GM12891 (cell line): ENCODE data around the gene MELTF.

Experiments used
- DNase-seq: peaks from one replicate; pipeline ENCODE4 v3.0.0; 2011; ENCODE audit warnings: low spot score; ENCODE audit not compliant: insufficient read length
- FAIRE-seq: peaks from 2 replicates; lab custom pipeline; 2011; peaks lifted over from hg19 to GRCh38; lab: Jason Lieb, UNC
- PAX5 ChIP-seq: IDR thresholded peaks from 2 replicates; pipeline ENCODE4 v1.6.1; 2011; ENCODE audit warnings: low read length, moderate library complexity, mild to moderate bottlenecking; ENCODE audit not compliant: insufficient read depth, severe bottlenecking
- POLR2A ChIP-seq: IDR thresholded peaks from 2 replicates; pipeline ENCODE4 v1.6.1; 2011; ENCODE audit warnings: low read depth, low read length, control low read depth
- POLR2AphosphoS5 ChIP-seq: IDR thresholded peaks from 2 replicates; pipeline ENCODE4 v1.6.1; 2011; ENCODE audit warnings: low read depth, low read length, control low read depth
- POU2F2 ChIP-seq: IDR thresholded peaks from 2 replicates; pipeline ENCODE4 v1.6.1; 2011; ENCODE audit warnings: low read depth, mild to moderate bottlenecking, control low read depth, low read length, moderate library complexity
- SPI1 ChIP-seq: IDR thresholded peaks from 2 replicates; pipeline ENCODE4 v1.6.1; 2011; ENCODE audit warnings: low read depth, low read length, control low read depth
- TAF1 ChIP-seq: IDR thresholded peaks from 2 replicates; pipeline ENCODE4 v1.6.1; 2011; ENCODE audit warnings: low read depth, low read length, control low read depth

Gene MELTF

DNA sequence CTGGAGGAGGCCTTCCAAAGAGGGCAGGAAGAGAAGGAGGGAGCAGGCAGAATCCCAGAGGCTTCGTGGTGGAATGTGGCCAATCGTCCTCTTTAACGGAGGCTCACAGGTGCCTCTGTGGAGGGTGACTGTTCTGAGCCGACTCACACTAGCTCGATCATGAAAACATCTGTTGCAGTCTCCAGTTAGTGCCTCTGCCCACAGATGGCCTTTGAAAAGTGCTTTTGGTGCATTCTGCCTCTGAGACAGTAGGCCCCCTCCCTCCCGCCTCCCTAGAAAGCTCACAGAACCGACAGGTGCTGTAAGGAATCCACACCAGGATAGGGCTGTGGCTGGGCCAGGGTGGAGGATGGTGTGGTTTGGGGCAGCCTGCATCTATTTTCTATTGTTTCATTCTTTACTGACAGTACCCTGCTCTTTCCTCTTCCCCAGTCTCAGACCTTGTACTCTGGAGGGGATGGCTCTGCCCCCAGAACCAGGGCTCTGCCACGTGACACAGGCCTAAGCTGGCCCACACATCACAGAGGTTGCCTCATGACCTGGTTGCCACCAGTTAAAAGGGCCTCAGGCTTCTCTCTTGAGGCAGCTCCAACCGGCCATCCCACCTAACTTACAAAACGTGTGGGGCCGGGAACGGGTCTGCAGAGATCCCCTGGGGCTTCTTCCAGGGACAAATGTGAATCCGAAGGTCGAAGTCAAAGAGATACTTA lies 33.8 kb downstream of the MELTF start:
- FAIRE-seq (no peak), DNase-seq (no peak)
- TF ChIP-seq PAX5 (no peak), POLR2A (no peak)

DNA sequence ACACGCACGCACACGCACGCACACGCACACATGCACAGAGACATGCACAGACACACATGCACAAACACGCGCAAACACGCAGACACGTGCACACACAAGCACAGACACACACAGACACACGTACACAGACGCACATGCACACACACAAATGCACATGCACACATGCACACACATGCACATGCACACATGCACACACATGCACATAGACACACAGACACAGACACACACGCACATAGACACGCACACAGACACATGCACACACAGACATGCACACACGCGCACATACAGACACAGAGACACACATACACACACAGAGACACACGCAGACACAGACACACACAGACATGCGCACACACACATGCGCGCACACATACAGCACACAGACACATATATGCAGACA lies 34.6 kb downstream of the MELTF start:
- peak; percentile 56; the same call in 1 of the 2 replicates for TF ChIP-seq POLR2AphosphoS5
- TF ChIP-seq TAF1 = no peak
- TF ChIP-seq SPI1 = no peak
- no peak for TF ChIP-seq PAX5
- TF ChIP-seq POLR2A = no peak
- TF ChIP-seq POU2F2 = peak; percentile 64; the same call in 1 of the 2 replicates
- FAIRE-seq = peak; percentile 90
- DNase-seq = no peak

DNA sequence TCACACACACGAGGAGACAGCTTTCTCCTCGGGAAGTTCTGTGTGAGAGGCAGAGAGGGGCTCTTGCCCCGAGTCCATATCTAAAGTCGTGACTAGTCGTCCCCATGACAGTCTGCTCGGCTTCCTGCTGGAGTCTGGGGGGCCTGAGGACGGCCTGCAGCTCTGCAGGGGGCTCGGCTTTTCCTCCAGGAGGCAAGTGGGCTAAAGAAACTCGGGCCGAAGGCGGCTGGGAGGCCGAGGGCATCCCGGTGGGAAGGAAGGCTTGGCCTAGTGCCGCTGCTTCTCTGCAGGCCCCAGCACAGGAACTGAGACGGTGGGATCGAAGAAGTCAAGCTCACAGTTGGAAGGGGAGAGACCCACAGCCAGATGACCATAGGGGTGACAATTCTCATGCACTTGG lies 35.6 kb downstream of the MELTF start:
- DNase-seq (no peak), FAIRE-seq (no peak)
- TF ChIP-seq POLR2A (no peak), POLR2AphosphoS5 (no peak), PAX5 (no peak), POU2F2 (no peak), TAF1 (no peak), SPI1 (no peak)

DNA sequence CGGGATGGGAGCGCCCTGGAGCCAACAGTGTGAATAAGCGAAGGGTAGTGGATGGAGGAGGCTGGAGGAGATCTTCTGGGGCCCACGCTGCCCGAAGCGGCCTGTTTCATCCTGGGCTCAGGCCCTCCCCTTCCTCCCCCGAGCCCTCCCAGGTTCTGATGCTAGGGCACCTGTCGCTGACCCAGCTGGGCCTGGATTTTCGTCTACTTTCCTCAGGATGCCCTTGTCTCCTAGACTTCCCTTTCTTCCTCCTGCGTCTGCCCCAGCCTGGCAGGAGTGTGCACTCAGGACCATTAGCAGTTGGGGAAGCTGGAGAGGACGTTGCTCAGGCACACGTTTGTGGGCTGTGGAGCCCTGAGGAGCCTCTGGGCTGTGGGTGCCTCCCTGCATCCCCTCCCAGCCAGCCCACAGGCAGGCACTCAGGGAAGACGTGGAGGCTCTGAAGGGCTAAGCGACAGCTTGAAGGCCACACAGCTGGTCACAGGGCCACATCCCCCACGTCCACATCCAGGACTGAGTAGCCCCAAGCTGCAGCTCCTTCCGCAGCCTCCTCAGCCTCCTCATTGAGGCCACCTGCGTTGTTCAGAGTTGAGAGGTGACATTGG lies 37.1 kb downstream of the MELTF start:
- DNase-seq (no peak), FAIRE-seq (no peak)
- TF ChIP-seq PAX5 (no peak), POLR2AphosphoS5 (no peak)

DNA sequence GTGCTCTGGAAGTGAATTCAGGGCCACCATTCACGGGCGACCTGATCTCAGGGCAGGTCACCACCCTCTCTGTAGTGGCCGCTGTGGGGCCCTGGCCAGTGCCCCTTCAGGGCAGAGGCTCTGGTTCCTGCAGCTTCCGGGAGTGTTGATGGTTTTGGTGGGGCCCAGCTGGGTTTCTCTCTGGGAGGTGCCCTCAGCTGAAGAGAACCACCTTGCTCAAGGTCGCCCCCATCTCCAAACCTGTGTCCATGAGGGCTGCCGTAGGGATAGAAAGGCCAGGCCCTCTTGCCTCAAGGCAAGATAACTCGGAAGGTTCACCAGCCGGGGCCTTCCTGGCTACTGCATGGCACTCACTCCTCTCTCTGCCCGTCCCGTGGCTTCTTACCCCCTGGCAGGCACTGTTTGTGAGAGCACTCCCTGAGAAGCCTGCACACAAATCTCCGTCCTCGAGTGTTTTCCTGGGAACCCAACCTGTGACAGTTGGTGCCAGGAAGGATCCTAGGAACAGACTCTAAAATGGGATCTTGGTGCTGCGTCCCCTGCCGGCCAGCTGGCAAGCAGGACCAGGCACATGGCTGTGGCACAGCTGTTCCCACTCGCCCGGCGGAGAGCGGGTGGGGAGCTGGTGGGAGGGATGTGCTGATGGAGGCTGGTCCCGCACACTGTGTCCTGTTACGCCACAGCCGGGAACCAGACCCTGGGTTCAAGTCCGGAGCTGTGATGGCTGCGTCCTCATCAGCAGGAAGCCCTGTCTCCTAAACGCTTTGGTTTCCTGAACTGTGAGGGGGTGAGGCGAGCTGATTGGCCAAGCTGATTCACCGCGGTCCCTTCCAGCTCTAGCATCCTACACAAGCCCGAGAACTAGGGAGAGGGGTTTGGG lies 37.8 kb downstream of the MELTF start:
- no peak for FAIRE-seq
- TF ChIP-seq SPI1 = no peak
- TF ChIP-seq PAX5 = no peak
- no peak for TF ChIP-seq TAF1
- no peak for TF ChIP-seq POU2F2
- TF ChIP-seq POLR2A = no peak
- no peak for TF ChIP-seq POLR2AphosphoS5
- DNase-seq = no peak

DNA sequence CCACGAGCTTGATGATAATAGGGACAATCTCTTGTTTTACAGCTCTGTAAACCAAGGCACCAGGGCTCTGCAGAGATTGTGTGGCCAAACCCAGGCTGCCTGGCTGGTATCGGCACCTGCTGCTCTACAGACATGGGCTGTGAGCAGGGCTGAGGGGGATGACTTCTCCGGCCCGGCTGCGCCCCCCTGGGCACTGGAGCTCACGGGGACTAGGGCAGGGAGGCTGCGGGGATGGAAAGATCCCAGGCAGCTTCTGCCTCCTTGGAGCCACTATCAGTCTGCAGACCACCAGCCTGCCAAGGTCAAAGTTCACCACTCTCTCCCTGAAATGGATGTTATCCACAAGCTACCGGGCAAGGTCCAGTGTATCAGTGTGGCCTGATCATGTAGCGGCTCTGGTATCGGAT lies 39.0 kb downstream of the MELTF start:
- FAIRE-seq = no peak
- no peak for TF ChIP-seq SPI1
- TF ChIP-seq PAX5 = no peak
- no peak for TF ChIP-seq POLR2A
- TF ChIP-seq POLR2AphosphoS5 = no peak
- no peak for TF ChIP-seq POU2F2
- no peak for TF ChIP-seq TAF1
- no peak for DNase-seq

DNA sequence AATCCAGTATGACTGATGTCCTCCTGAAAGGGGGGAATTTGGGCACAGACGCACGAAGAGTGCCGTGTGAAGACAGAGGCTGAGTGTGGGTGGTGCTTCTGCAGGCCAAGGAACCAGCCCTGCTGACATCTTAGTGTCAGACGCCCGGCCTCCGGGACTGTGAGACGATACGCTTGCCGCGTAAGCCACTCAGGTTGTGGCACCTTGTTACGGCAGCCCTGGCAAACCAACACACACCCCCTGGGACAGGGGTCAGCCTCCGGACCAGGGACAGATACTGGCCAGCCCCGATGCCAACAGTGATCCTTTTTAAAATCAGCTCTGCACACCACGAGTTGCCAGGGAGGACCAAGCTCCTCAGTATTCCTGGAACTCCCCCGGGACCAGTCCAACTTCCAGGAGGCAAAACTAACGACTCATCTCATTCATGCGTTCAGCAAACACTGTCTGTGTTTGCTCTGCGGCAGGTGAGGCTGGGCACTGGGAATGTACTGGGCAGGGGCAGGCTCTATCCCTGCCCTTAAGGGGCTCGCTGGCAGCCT lies 39.8 kb downstream of the MELTF start:
- TF ChIP-seq TAF1 = no peak
- TF ChIP-seq PAX5 = no peak
- no peak for TF ChIP-seq SPI1
- TF ChIP-seq POU2F2 = no peak
- TF ChIP-seq POLR2AphosphoS5 = no peak
- no peak for TF ChIP-seq POLR2A
- DNase-seq = no peak
- FAIRE-seq = no peak

DNA sequence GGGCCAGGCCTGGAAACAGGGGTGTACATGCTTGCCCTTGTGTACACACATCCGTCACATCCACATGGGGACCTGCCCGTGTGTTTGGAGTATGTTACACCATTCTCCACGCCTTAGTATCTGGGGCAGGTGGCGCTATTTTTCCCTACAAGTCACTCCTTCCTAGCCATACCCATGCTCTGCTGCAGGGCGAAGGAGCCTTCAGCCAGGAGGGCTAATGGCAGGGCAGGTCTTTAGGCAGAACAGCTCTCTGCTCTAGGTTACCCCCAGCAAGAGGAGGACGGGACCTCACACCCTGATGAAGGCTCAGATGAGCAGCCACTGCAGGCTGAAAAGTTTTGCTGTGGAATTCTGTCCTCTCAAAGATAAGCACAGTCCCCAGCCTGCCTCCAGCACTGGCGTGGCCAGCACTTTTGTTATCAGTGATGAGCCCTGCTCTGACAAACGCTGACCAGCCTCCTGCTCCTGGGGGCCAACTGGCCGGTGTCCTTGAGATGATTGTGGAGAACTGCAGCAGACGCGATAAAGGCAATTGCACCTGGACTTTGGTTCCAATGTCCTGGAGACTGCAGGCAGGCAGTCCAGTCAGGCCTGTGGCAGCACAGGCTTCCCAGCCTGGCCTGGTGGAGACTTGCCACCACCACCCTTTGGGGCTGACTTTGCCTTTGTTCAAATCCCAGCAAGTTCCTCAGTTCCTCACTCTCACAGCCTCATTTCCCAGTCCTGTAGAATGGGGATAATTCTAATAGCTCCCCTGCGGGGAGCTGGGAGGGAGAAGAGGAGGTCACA lies 41.2 kb downstream of the MELTF start:
- TF ChIP-seq POLR2AphosphoS5 (no peak), TAF1 (no peak)
- DNase-seq (no peak), FAIRE-seq (no peak)

DNA sequence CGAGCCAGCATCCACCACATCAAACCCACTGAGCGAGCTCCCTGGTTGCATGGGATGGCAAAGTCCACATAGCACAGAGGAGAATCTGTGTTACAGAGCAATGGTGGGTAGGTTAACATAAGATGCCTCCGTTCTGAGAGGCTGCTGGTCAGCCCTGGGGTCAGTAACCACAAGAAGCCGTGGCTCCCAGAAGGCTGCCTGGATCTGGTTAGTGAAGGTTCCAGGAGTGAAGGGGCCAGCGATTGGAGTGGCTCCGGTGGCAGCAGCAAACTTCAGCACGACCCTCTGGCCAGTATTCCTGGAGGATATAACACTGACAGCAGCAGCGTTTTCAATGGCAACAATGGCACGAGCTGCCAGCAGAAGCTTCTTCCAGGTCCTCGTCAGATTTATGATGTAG lies 42.6 kb downstream of the MELTF start:
- DNase-seq = no peak
- FAIRE-seq = no peak
- TF ChIP-seq POLR2AphosphoS5 = no peak
